ENCODE measurements around the gene FBXO3.
A peak's percentile ranks its signal among the peaks of the same experiment; 100 is the strongest.

Gene FBXO3

GRCh38 chr11:33701302-33702230, 72.8 kb downstream of the FBXO3 start:
- H2AFZ ChIP-seq (ENCODE audit: low read length, unreplicated experiment) = no peak overlapping the region
- H3K27ac ChIP-seq (ENCODE audit: low read depth, low read length) = peak overlapping the region; percentile 100
- peak overlapping the region; percentile 70 for H3K4me3 ChIP-seq (ENCODE audit: low read depth, low read length)
- peaks cover 12% of the 10 kb centered on the region for H3K36me3 ChIP-seq (ENCODE audit: insufficient read depth, low read length)
- no peaks in the 10 kb centered on the region for H3K79me2 ChIP-seq (ENCODE audit: control insufficient read depth, insufficient read depth, low read length, unreplicated experiment)
- H3K4me1 ChIP-seq (ENCODE audit: control insufficient read depth, insufficient read depth, low read length, unreplicated experiment) = peaks cover 87% of the 10 kb centered on the region
- no peaks in the 10 kb centered on the region for H3K27me3 ChIP-seq (ENCODE audit: insufficient read depth, low read length)

GRCh38 chr11:33700502-33701271, 73.6 kb downstream of the FBXO3 start, which contains the start of gene C11orf91:
Gene C11orf91 (minus strand): TSS chr11:33700826. CDS start chr11:33700740, 86 bp downstream.
- peak within 1 kb of the TSS; percentile 100 for H3K27ac ChIP-seq (ENCODE audit: low read depth, low read length)

GRCh38 chr11:33700063-33700501, 74.2 kb downstream of the FBXO3 start:
- Histone ChIP-seq H3K4me1 (ENCODE audit: control insufficient read depth, insufficient read depth, low read length, unreplicated experiment) (peaks cover 78% of the 10 kb centered on the region), H3K4me3 (ENCODE audit: low read depth, low read length) (peak overlapping the region; percentile 71), H3K27me3 (ENCODE audit: insufficient read depth, low read length) (no peaks in the 10 kb centered on the region), H3K36me3 (ENCODE audit: insufficient read depth, low read length) (peaks cover 3% of the 10 kb centered on the region; the same call in 1 of the 2 replicates), H2AFZ (ENCODE audit: low read length, unreplicated experiment) (no peak overlapping the region), H3K27ac (ENCODE audit: low read depth, low read length) (peak overlapping the region; percentile 100), H3K79me2 (ENCODE audit: control insufficient read depth, insufficient read depth, low read length, unreplicated experiment) (no peaks in the 10 kb centered on the region)

More at GRCh38 chr11:33700502-33701271, 73.6 kb downstream of the FBXO3 start, which contains the start of gene C11orf91:
- peak within 1 kb of the TSS; percentile 71 for H3K4me3 ChIP-seq (ENCODE audit: low read depth, low read length)
- H3K27me3 ChIP-seq (ENCODE audit: insufficient read depth, low read length) = no peaks in the 10 kb centered on the region
- peaks cover 9% of the 10 kb centered on the region for H3K36me3 ChIP-seq (ENCODE audit: insufficient read depth, low read length)
- peaks cover 79% of the 10 kb centered on the region for H3K4me1 ChIP-seq (ENCODE audit: control insufficient read depth, insufficient read depth, low read length, unreplicated experiment)
- no peak within 1 kb of the TSS for H2AFZ ChIP-seq (ENCODE audit: low read length, unreplicated experiment)
- H3K79me2 ChIP-seq (ENCODE audit: control insufficient read depth, insufficient read depth, low read length, unreplicated experiment) = no peaks in the 10 kb centered on the region

GRCh38 chr11:33699515-33700062, 74.7 kb downstream of the FBXO3 start:
- H3K27ac ChIP-seq (ENCODE audit: low read depth, low read length) = peak overlapping the region; percentile 100
- no peaks in the 10 kb centered on the region for H3K79me2 ChIP-seq (ENCODE audit: control insufficient read depth, insufficient read depth, low read length, unreplicated experiment)
- no peaks in the 10 kb centered on the region for H3K36me3 ChIP-seq (ENCODE audit: insufficient read depth, low read length)
- H2AFZ ChIP-seq (ENCODE audit: low read length, unreplicated experiment) = no peak overlapping the region
- peaks cover 78% of the 10 kb centered on the region for H3K4me1 ChIP-seq (ENCODE audit: control insufficient read depth, insufficient read depth, low read length, unreplicated experiment)
- H3K27me3 ChIP-seq (ENCODE audit: insufficient read depth, low read length) = no peaks in the 10 kb centered on the region
- H3K4me3 ChIP-seq (ENCODE audit: low read depth, low read length) = peak overlapping the region; percentile 71

- H2AFZ ChIP-seq (ENCODE audit: low read length, unreplicated experiment) = no peak overlapping the region
- H3K79me2 ChIP-seq (ENCODE audit: control insufficient read depth, insufficient read depth, low read length, unreplicated experiment) = no peaks in the 10 kb centered on the region
- peaks cover 76% of the 10 kb centered on the region for H3K4me1 ChIP-seq (ENCODE audit: control insufficient read depth, insufficient read depth, low read length, unreplicated experiment)
- H3K27me3 ChIP-seq (ENCODE audit: insufficient read depth, low read length) = no peaks in the 10 kb centered on the region
- no peak overlapping the region for H3K4me3 ChIP-seq (ENCODE audit: low read depth, low read length)
- peak overlapping the region; percentile 100 for H3K27ac ChIP-seq (ENCODE audit: low read depth, low read length)
- no peaks in the 10 kb centered on the region for H3K36me3 ChIP-seq (ENCODE audit: insufficient read depth, low read length)
Observed at GRCh38 chr11:33698921-33699320, 75.4 kb downstream of the FBXO3 start.

GRCh38 chr11:33697997-33698396, 76.3 kb downstream of the FBXO3 start:
- Histone ChIP-seq H3K36me3 (ENCODE audit: insufficient read depth, low read length) (no peaks in the 10 kb centered on the region), H3K4me3 (ENCODE audit: low read depth, low read length) (no peak overlapping the region), H3K27ac (ENCODE audit: low read depth, low read length) (peak overlapping the region; percentile 100), H3K4me1 (ENCODE audit: control insufficient read depth, insufficient read depth, low read length, unreplicated experiment) (peaks cover 76% of the 10 kb centered on the region), H3K79me2 (ENCODE audit: control insufficient read depth, insufficient read depth, low read length, unreplicated experiment) (no peaks in the 10 kb centered on the region), H2AFZ (ENCODE audit: low read length, unreplicated experiment) (no peak overlapping the region), H3K27me3 (ENCODE audit: insufficient read depth, low read length) (no peaks in the 10 kb centered on the region)

- Histone ChIP-seq H3K27me3 (ENCODE audit: insufficient read depth, low read length) (no peaks in the 10 kb centered on the region), H3K4me3 (ENCODE audit: low read depth, low read length) (no peak overlapping the region), H2AFZ (ENCODE audit: low read length, unreplicated experiment) (no peak overlapping the region), H3K36me3 (ENCODE audit: insufficient read depth, low read length) (no peaks in the 10 kb centered on the region), H3K79me2 (ENCODE audit: control insufficient read depth, insufficient read depth, low read length, unreplicated experiment) (no peaks in the 10 kb centered on the region), H3K4me1 (ENCODE audit: control insufficient read depth, insufficient read depth, low read length, unreplicated experiment) (peaks cover 73% of the 10 kb centered on the region), H3K27ac (ENCODE audit: low read depth, low read length) (peak overlapping the region; percentile 97; the same call in 1 of the 2 replicates)
Observed at GRCh38 chr11:33696931-33697638, 77.2 kb downstream of the FBXO3 start.

GRCh38 chr11:33696411-33696810, 77.9 kb downstream of the FBXO3 start:
- H3K4me3 ChIP-seq (ENCODE audit: low read depth, low read length) = no peak overlapping the region
- no peaks in the 10 kb centered on the region for H3K36me3 ChIP-seq (ENCODE audit: insufficient read depth, low read length)
- H3K27ac ChIP-seq (ENCODE audit: low read depth, low read length) = peak overlapping the region; percentile 97; the same call in 1 of the 2 replicates
- no peaks in the 10 kb centered on the region for H3K27me3 ChIP-seq (ENCODE audit: insufficient read depth, low read length)
- no peaks in the 10 kb centered on the region for H3K79me2 ChIP-seq (ENCODE audit: control insufficient read depth, insufficient read depth, low read length, unreplicated experiment)
- H3K4me1 ChIP-seq (ENCODE audit: control insufficient read depth, insufficient read depth, low read length, unreplicated experiment) = peaks cover 73% of the 10 kb centered on the region
- H2AFZ ChIP-seq (ENCODE audit: low read length, unreplicated experiment) = no peak overlapping the region

- H3K27me3 ChIP-seq (ENCODE audit: insufficient read depth, low read length) = no peaks in the 10 kb centered on the region
- no peaks in the 10 kb centered on the region for H3K79me2 ChIP-seq (ENCODE audit: control insufficient read depth, insufficient read depth, low read length, unreplicated experiment)
- peaks cover 76% of the 10 kb centered on the region for H3K4me1 ChIP-seq (ENCODE audit: control insufficient read depth, insufficient read depth, low read length, unreplicated experiment)
- H3K27ac ChIP-seq (ENCODE audit: low read depth, low read length) = peak overlapping the region; percentile 97
- no peak overlapping the region for H3K4me3 ChIP-seq (ENCODE audit: low read depth, low read length)
- H3K36me3 ChIP-seq (ENCODE audit: insufficient read depth, low read length) = no peaks in the 10 kb centered on the region
- H2AFZ ChIP-seq (ENCODE audit: low read length, unreplicated experiment) = no peak overlapping the region
Observed at GRCh38 chr11:33695051-33695566, 79.2 kb downstream of the FBXO3 start.
